ENCODE measurements around the gene GREB1L.

The GREB1L gene

GRCh38 chr18:21489119-21489750, 247.2 kb downstream of the GREB1L start:
- DNase-seq (ENCODE audit: low read depth) = peak; percentile 63

DNA sequence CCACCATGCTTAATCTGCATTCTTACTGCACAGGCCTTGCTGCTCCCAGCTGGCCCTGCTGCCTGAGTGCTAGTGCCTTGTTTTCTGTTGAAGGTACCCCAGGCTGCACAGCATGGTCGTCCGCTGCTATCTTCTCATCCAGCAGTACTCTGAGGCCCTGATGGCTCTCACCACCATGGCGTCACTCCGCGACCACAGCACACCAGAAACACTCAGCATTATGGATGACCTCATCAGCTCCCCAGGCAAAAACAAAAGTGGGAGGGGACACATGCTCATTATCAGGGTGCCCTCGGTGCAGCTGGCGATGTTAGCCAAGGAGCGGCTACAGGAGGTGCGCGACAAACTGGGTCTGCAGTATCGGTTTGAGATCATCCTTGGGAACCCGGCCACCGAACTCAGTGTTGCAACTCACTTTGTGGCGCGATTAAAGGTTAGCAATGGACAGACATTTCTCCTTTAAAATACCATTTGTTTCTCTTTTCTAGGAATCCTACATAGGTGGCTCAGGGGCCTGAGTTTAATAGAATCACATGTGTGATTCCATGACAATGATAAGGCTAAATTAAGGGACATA, 248.0 kb downstream of the GREB1L start:
- DNase-seq (ENCODE audit: low read depth) = no peak

- DNase-seq (ENCODE audit: low read depth) = no peak
Observed at GRCh38 chr18:21490748-21491147, 248.7 kb downstream of the GREB1L start.

DNA sequence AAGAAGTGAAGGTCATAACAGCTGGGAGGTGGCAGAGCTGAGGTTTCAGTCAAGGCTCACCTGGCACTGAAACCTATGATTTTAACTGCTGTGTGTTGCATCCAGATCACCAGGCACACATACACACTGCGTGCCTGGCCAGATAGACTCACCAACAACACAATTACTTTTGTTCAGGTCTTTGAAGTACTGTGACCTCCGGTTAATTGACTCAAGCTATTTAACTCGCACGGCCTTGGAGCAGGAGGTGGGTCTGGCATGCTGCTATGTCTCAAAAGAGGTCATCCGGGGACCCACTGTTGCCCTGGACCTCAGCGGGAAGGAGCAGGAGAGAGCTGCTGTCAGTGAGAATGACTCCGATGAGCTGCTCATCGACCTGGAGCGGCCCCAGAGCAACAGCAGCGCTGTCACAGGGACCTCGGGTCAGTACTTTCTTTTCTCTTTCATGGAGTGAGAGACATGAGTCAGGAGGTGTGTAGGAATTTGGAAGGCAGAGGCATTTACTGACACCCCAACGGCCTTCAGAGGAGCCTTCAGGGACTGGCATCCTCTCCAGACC, 254.3 kb downstream of the GREB1L start:
- DNase-seq (ENCODE audit: low read depth) = no peak

DNA sequence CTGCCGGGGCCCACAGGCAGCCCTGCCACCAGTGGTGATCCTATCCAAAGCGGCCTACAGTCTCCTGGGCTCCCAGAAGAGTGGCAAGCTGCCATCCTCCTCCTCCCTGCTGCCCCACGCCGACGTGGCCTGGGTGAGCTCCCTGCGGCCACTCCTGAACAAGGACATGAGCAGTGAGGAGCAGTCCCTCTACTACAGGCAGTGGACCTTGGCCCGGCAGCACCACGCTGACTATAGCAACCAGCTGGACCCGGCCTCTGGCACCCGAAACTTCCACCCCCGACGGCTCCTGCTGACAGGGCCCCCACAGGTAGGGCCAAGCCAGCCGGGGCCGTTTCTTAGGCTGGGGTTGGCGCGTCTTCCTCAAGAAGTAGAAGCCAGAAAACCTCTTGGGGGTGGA, 258.0 kb downstream of the GREB1L start:
- DNase-seq (ENCODE audit: low read depth) = no peak

- DNase-seq (ENCODE audit: low read depth) = no peak
Observed at GRCh38 chr18:21502661-21503060, 260.6 kb downstream of the GREB1L start.

GRCh38 chr18:21507913-21508701, 266.1 kb downstream of the GREB1L start:
- no peak for DNase-seq (ENCODE audit: low read depth)

- no peak for DNase-seq (ENCODE audit: low read depth)
Observed at GRCh38 chr18:21509062-21509461, 267.0 kb downstream of the GREB1L start.

DNA sequence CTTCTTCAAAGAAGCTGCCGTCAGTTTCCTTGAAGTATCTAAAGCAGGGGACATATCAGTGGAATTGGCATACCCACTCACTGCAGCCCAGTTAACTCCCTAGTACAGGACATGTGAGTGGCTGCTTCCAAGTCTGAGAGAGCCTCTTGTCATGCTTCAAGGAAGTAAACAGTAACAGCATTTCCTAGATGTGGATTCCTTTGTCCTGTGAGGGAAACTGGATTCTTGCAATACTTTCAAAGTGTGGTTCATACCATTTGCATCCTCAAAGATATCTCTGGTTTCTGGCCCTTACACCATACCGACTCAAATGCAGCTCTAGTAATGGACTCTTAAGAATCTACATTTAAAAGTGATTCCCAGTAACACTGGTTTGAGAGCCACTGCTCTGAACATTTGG, 271.3 kb downstream of the GREB1L start:
- DNase-seq (ENCODE audit: low read depth) = peak; percentile 37

DNA sequence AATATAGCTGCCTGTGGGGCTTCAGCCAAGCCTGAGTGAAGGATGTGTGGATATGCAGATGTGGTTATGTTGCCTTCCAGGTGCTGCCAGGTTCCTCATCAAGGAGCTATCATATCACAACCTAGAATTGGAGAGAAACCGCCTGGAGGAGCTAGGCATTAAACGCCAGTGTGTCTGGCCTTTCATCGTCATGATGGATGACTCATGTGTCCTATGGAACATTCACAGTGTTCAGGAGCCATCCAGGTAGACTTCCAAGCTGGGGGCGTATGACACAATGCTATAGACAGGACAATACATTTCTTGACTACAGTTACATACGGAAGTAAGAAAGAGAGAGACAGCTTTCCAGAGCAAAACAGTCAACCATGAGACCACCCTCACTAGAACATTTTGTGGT, 271.7 kb downstream of the GREB1L start:
- DNase-seq (ENCODE audit: low read depth) = no peak

GRCh38 chr18:21522530-21522929, 280.5 kb downstream of the GREB1L start:
- no peak for DNase-seq (ENCODE audit: low read depth)

GRCh38 chr18:21525916-21526315, 283.9 kb downstream of the GREB1L start:
- DNase-seq (ENCODE audit: low read depth) = no peak

DNA sequence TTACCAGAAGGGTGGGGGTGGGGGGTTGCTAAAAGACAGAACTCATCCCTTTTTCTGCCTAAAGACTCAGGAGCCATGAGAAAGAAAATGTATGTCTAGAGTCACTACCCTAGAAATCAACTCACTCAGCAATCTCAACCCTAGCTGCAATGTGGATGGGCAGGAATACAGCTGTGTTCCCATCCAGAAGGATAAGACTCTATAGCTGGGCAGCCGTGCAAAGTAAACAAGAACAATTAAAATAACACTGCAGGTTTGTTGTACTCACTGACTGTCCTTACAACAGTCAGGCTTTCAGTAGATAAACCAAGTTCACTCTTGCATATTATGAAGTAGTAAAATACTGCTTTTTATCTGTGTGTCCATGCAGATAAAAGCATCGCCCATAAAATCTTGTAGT, 284.4 kb downstream of the GREB1L start:
- DNase-seq (ENCODE audit: low read depth) = no peak

GRCh38 chr18:21534327-21534726, 292.3 kb downstream of the GREB1L start:
- DNase-seq (ENCODE audit: low read depth) = peak; percentile 21

DNA sequence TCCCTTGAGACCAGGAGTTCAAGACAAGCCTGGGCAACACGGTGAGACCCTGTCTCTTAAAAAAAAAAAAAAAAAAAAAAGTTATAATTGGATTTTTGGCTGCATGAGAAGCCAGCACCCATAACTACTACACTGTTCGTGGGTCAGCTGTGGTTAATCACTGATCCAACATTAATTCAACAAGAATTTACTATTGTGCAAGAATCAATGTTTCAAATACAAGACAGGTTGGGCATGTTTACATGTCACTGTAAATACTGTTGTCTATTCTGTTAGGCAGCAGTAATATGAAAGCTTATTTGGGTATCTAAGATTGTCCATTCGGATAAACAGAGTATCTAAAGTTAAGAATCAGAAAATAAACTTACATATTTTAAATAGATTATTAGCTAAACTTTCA, 296.2 kb downstream of the GREB1L start:
- peak; percentile 5 for DNase-seq (ENCODE audit: low read depth)

DNA sequence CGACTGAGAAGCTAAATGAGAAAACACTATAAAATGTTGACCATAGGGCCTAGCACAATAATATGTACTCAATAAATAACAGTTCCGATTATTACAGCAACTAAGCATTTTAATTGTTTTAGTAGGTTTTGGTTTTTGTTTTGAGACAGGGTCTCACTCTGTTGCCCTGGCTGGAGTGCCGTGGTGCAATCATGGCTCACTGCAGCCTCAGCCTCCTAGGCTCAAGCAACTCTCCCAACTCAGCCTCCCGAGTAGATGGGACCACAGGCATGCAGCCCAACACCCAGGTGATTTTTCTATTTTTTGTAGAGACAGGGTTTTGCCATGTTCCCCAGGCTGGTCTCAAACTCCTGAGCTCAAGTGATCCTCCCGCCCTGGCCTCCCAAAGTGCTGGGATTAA, 304.4 kb downstream of the GREB1L start:
- DNase-seq (ENCODE audit: low read depth) = no peak

DNA sequence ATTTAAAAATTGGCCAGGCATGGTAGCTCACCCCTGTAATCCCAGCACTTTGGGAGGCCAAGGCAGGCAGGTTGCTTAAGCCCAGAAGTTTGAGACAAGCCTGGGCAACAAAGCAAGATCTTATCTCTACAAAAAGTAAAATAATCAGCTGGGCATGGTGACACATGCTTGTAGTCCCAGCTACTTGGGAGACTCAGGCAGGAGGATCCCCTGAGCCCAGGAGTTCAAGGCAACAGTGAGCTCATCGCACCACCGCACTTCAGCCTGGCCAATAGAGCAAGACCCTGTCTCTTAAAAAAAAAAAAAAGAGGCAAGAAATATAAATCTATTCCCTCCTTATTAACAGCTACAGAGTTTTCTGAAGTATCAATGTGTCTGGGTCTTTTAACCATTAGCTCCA, 306.6 kb downstream of the GREB1L start:
- peak; percentile 4 for DNase-seq (ENCODE audit: low read depth)

- no peak for DNase-seq (ENCODE audit: low read depth)
Observed at GRCh38 chr18:21550510-21550970, 308.5 kb downstream of the GREB1L start.

DNA sequence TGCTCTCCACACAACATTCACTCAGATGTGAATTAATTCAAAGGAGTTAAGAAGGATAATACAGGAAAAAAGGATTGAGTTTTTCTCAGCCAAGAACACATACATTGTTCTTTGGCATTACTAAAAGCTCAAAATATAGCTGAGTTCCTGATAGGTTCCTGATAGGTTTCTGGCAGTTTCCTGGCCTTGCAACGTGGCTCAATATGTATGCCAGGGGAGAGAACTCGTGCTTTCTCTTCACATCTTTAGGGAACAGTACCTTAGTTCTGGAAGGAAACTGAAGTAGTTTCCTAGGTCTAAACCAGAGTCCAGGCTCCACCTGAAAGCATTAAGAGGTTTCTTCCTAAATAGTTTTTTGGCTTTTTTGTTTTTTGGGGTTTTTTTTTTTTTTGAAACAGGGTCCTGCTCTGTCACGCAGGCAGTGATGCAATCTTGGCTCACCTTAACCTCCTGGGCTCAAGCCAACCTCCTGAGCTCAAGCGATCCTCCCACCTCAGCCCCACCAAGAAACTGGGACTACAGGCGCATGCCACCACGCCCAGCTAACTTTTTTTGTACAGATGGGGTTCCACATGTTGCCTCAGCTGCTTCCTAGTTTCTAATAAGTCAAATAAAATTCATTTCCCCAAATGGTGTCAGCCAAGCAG, 315.7 kb downstream of the GREB1L start:
- DNase-seq (ENCODE audit: low read depth) = no peak

- DNase-seq (ENCODE audit: low read depth) = no peak
Observed at GRCh38 chr18:21559195-21559594, 317.2 kb downstream of the GREB1L start.

DNA sequence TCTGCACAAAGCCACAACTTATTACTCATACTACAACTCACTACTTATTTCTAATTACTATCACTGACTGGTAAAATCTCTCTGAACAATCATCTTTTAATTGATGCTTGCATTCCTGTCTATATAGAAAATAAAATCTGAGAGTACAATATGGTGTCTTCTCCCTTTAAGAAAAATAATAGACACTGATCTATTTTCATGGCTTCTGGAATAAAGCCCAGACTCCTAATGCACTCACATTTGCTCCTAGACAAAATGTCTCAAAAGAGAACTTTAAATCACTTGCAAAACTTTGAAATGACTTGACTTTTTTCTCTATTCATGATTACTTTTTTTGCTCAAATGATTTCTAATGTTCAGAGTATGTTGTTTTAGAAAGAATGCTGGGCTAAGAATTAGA, 329.7 kb downstream of the GREB1L start:
- DNase-seq (ENCODE audit: low read depth) = no peak
